Cardiac muscle cell (in vitro differentiated cells and primary cell): Measurements from ENCODE around the gene SASH1. TPM values are rescaled to one million over a fixed set of nuclear protein-coding genes. Genes with fewer than 3 reads are reported as not detected.

Experiments
- DNase-seq, 2 donors: peaks; one replicate each; pipeline versions ENCODE4 v3.0.0 to v3.0.0-alpha.2; 2010 to 2017; ENCODE audit warnings: low read depth in 1 of 2, low spot score in 1 of 2
- H3K27ac ChIP-seq: fragments of 200-600 bp; sonication (generic); 2 replicates; pipeline ENCODE4 v1.5.1; 2016
- H3K27me3 ChIP-seq: fragments of 200-600 bp; sonication (generic); 2 replicates; pipeline ENCODE4 v1.6.0; 2016; ENCODE audit warnings: control low read depth
- H3K36me3 ChIP-seq: fragments of 200-600 bp; sonication (generic); 2 replicates; pipeline ENCODE4 v1.5.1; 2016; ENCODE audit warnings: control low read depth
- H3K4me1 ChIP-seq: fragments of 200-600 bp; sonication (generic); 2 replicates; pipeline ENCODE4 v1.8.1; 2017; ENCODE audit warnings: low read depth, mild to moderate bottlenecking, mixed run types
- H3K4me3 ChIP-seq: fragments of 200-600 bp; sonication (generic); 2 replicates; pipeline ENCODE4 v1.5.1; 2016; ENCODE audit warnings: mild to moderate bottlenecking
- H3K9me3 ChIP-seq: fragments of 200-600 bp; sonication (generic); 2 replicates; pipeline ENCODE4 v1.5.1; 2017; ENCODE audit warnings: low read depth, mild to moderate bottlenecking, control low read depth
- polyA plus RNA-seq: library from polyadenylated mRNA; unstranded; fragments of >200 nt; fragmentation: Nextera tagmentation; extraction: Ambion mirVana; gene quantifications from 2 replicates; pipeline ENCODE4 v1.2.1, GENCODE V29; 2016
- total RNA-seq: library from RNA; depleted of rRNA; stranded (reverse); fragments of >200 nt; gene quantifications from 2 replicates; pipeline ENCODE4 v1.2.3, GENCODE V29; 2016
- TF ChIP-seq, protein P1 (sequence below): IDR thresholded peaks from 2 replicates; pipeline ENCODE4 v1.5.1; 2012; ENCODE audit warnings: low read depth, mild to moderate bottlenecking, low read length

The SASH1 gene
- total and polyA plus RNA-seq, 2 experiments from 2014 or later = 7.2 to 17.1 TPM

DNA sequence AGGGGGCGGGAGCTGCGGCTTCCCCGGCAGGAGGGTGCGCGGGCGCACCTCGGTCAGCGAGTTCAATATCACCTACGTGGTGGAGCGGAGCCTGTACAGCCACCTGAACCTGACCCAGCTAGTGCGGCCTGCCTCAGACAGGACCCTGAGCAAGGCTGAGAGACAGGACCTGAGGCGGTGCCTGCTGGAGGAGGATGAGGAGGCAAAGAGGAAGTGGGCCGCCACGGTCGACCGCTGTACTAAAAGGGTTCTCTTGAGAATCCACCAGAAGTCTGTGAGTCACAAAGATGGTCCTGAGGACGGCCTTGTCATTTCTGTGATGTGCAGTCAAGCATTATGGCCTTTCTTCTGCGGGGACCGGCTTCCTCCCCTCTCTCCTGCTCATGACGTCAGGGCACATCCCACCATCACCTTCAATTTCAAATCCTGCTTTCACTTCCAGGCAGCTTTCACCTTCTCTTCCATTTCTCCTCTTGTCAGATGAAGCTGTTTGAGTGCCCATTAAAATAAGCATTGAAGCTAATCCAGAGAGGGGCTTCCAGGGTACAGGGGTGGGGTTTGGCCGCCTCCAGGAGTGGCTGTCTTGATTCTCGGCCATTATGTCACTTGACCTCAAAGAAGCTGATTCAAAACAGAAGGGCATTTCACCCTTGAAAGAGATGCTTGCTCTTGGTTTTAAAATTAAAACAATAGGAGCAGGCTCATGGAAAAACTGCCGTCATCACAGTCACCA is 177.6 kb downstream of the SASH1 start:
- TF ChIP-seq, protein P1, sequence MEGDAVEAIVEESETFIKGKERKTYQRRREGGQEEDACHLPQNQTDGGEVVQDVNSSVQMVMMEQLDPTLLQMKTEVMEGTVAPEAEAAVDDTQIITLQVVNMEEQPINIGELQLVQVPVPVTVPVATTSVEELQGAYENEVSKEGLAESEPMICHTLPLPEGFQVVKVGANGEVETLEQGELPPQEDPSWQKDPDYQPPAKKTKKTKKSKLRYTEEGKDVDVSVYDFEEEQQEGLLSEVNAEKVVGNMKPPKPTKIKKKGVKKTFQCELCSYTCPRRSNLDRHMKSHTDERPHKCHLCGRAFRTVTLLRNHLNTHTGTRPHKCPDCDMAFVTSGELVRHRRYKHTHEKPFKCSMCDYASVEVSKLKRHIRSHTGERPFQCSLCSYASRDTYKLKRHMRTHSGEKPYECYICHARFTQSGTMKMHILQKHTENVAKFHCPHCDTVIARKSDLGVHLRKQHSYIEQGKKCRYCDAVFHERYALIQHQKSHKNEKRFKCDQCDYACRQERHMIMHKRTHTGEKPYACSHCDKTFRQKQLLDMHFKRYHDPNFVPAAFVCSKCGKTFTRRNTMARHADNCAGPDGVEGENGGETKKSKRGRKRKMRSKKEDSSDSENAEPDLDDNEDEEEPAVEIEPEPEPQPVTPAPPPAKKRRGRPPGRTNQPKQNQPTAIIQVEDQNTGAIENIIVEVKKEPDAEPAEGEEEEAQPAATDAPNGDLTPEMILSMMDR = no peak
- Histone ChIP-seq H3K27ac (no peak overlapping the region), H3K27me3 (no peaks in the 10 kb centered on the region), H3K4me1 (peaks cover 16% of the 10 kb centered on the region), H3K4me3 (no peak overlapping the region), H3K36me3 (peaks cover 4% of the 10 kb centered on the region), H3K9me3 (no peaks in the 10 kb centered on the region)
- no peak for DNase-seq

DNA sequence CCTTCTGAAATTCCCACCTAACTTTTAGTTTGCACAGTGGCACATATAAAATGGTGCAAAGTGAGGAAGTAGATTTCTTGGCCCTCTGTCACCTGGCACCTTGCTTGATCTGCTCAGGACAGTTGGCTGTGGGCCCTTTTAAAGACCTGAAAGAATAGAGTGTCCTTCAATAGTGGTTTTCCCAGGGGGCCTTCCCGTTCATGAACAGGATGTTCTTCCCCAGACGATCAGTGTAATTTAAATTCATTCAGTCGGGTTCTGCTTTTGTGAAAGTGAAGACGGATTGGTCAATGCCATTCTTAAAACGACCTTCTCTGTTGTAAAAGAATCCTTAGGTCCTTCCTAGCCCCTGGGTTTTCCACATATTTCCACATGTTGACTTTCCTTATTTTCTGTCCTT is 178.5 kb downstream of the SASH1 start:
- Histone ChIP-seq H3K9me3 (no peaks in the 10 kb centered on the region), H3K27ac (no peak overlapping the region), H3K4me3 (no peak overlapping the region), H3K27me3 (no peaks in the 10 kb centered on the region), H3K4me1 (peaks cover 16% of the 10 kb centered on the region), H3K36me3 (peaks cover 4% of the 10 kb centered on the region)
- TF ChIP-seq, protein P1 = no peak
- no peak for DNase-seq

DNA sequence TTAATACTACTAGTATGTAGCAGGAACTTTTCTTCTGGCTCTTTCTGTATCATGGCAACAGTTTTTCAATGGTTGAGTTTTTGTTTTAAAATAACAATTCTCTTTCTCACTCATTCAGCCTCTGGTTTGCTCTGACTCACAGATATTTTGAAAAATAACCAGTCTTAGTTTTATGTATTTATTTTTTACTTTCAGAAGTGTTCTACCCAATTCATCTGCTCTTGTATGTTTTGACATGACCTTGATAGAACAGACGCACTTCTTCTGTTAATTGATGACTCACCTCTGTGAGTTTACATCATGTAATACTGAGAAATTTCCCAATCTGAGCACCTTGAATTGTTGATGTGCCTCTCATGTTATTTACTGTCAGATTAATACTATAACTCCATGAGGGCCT is 178.9 kb downstream of the SASH1 start:
- no peak overlapping the region for H3K27ac ChIP-seq
- H3K4me1 ChIP-seq = peaks cover 12% of the 10 kb centered on the region
- H3K36me3 ChIP-seq = peaks cover 4% of the 10 kb centered on the region
- H3K4me3 ChIP-seq = no peak overlapping the region
- no peaks in the 10 kb centered on the region for H3K27me3 ChIP-seq
- TF ChIP-seq, protein P1 = no peak
- DNase-seq = no peak
- H3K9me3 ChIP-seq = no peaks in the 10 kb centered on the region

DNA sequence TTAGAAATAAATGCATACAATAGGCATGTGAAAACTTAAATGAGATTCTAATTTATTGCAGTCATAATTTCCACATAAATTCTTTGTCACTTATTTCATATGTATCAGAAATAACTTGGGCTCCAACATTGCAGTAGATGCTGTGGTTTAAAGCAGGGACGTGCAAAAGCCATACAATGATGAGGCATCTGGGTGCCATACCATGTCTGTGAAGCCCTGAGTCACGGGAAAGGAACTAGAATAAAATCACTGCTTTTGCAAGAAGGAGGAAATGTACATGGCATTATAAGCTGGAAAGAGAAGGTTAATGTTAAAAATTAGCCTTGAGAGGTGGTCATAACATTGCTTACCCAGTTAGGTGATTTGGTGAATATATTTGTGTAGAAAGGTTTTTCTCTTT is 180.4 kb downstream of the SASH1 start:
- Histone ChIP-seq H3K9me3 (no peaks in the 10 kb centered on the region), H3K36me3 (peaks cover 4% of the 10 kb centered on the region), H3K27ac (peak overlapping the region; percentile 46), H3K4me1 (peaks cover 10% of the 10 kb centered on the region), H3K4me3 (no peak overlapping the region), H3K27me3 (no peaks in the 10 kb centered on the region)
- TF ChIP-seq, protein P1 = no peak
- DNase-seq = peak in 1 of 2 donors; percentile 72

DNA sequence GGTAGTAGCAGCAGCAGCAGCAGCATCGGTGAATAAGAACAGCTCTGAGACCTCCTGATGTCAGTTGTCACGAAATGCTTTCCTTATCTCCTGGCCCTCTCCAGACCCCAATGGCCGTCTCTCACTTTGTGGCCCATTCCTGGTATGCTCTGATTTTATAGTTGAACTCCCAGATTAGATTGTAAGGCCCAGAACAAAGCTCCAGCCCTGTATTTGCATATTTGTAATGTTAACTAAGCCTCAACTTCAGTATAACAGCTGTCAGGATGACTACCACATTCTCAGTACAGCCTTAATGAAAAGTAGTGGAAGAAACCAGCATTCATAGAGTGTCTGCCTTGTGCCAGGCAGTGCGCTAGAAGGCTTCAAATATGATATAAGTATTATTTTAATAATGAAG is 180.9 kb downstream of the SASH1 start:
- no peaks in the 10 kb centered on the region for H3K27me3 ChIP-seq
- peaks cover 4% of the 10 kb centered on the region for H3K36me3 ChIP-seq
- no peak overlapping the region for H3K4me3 ChIP-seq
- peak in 1 of 2 donors; percentile 44 for DNase-seq
- peaks cover 10% of the 10 kb centered on the region for H3K4me1 ChIP-seq
- no peaks in the 10 kb centered on the region for H3K9me3 ChIP-seq
- H3K27ac ChIP-seq = peak overlapping the region; percentile 46
- TF ChIP-seq, protein P1 = no peak
